Activated T-cell treated with anti-CD3 and anti-CD28 coated beads, Interleukin-2, amount 50 U/mL, for 48 hours (primary cell): ENCODE measurements around the gene CISTR.
"Not testable (repeated sequence)": the region's sequence is repeated elsewhere in the genome, so short reads cannot be mapped to it uniquely, and the experiment has no call there.

Experiments used
- DNase-seq, 2 experiments: peaks; one replicate each; pipeline ENCODE4 v3.0.0-alpha.2; 2020

CISTR gene

GRCh38 chr12:53718567-53718966 lies 33.2 kb downstream of the CISTR start:
- DNase-seq = not testable (repeated sequence)

GRCh38 chr12:53717319-53717718 lies 34.5 kb downstream of the CISTR start:
- DNase-seq = no peak

- DNase-seq = no peak
Observed at GRCh38 chr12:53714004-53714403, 37.8 kb downstream of the CISTR start.

GRCh38 chr12:53713516-53713915 lies 38.3 kb downstream of the CISTR start:
- DNase-seq = no peak

GRCh38 chr12:53712059-53712643 lies 39.6 kb downstream of the CISTR start:
- no peak for DNase-seq

- DNase-seq = no peak
Observed at GRCh38 chr12:53710091-53710490, 41.7 kb downstream of the CISTR start.

GRCh38 chr12:53709671-53710070 lies 42.1 kb downstream of the CISTR start:
- DNase-seq = no peak

- no peak for DNase-seq
Observed at GRCh38 chr12:53706080-53706479, 45.7 kb downstream of the CISTR start.

- no peak for DNase-seq
Observed at GRCh38 chr12:53703756-53704155, 48.0 kb downstream of the CISTR start.

- DNase-seq = peak; percentile 84 to 85
Observed at GRCh38 chr12:53701518-53702264, 50.1 kb downstream of the CISTR start.

GRCh38 chr12:53700567-53700966 lies 51.2 kb downstream of the CISTR start:
- no peak for DNase-seq

- no peak for DNase-seq
Observed at GRCh38 chr12:53699678-53700025, 52.1 kb downstream of the CISTR start.

- no peak for DNase-seq
Observed at GRCh38 chr12:53698948-53699677, 52.7 kb downstream of the CISTR start.

GRCh38 chr12:53696655-53697331 lies 55.0 kb downstream of the CISTR start:
- no peak for DNase-seq
